ENCODE results near the gene OTC.

Gene OTC

GRCh38 chrX:38352362-38352761 is at the start of gene OTC:
OTC (plus strand) TSS chrX:38352604; CDS start chrX:38352697, 93 bp downstream.
- DNase-seq: no peak

GRCh38 chrX:38304010-38304409 is 48.4 kb upstream of the OTC start:
- no peak for DNase-seq

GRCh38 chrX:38305971-38306370 is 46.4 kb upstream of the OTC start:
- no peak for DNase-seq

- no peak for DNase-seq
Measured at GRCh38 chrX:38311743-38312142, 40.7 kb upstream of the OTC start.

- no peak for DNase-seq
Measured at GRCh38 chrX:38312436-38312835, 40.0 kb upstream of the OTC start.

- no peak for DNase-seq
Measured at GRCh38 chrX:38313190-38313589, 39.2 kb upstream of the OTC start.

GRCh38 chrX:38315186-38315585 is 37.2 kb upstream of the OTC start:
- DNase-seq: no peak

- DNase-seq: no peak
Measured at GRCh38 chrX:38318196-38318595, 34.2 kb upstream of the OTC start.

- DNase-seq: no peak
Measured at GRCh38 chrX:38318606-38319005, 33.8 kb upstream of the OTC start.

- DNase-seq: no peak
Measured at GRCh38 chrX:38320819-38321218, 31.6 kb upstream of the OTC start.

- DNase-seq: no peak
Measured at GRCh38 chrX:38326086-38326485, 26.3 kb upstream of the OTC start.

GRCh38 chrX:38327007-38327774 is 25.2 kb upstream of the OTC start, which contains the start of gene RPGR:
RPGR (minus strand) TSS chrX:38327509; CDS start chrX:38327367, 142 bp downstream.
- DNase-seq: peak; percentile 92

GRCh38 chrX:38327775-38328081 is 24.7 kb upstream of the OTC start:
- DNase-seq: no peak

GRCh38 chrX:38332505-38332904 is 19.9 kb upstream of the OTC start:
- DNase-seq: no peak

GRCh38 chrX:38335382-38335781 is 17.0 kb upstream of the OTC start:
- DNase-seq: peak; percentile 37

- DNase-seq: no peak
Measured at GRCh38 chrX:38336538-38337240, 15.7 kb upstream of the OTC start.

GRCh38 chrX:38341442-38341841 is 11.0 kb upstream of the OTC start:
- DNase-seq: no peak

- no peak for DNase-seq
Measured at GRCh38 chrX:38342853-38343778, 9.3 kb upstream of the OTC start.

- no peak for DNase-seq
Measured at GRCh38 chrX:38346150-38346549, 6.3 kb upstream of the OTC start.

GRCh38 chrX:38347136-38347535 is 5.3 kb upstream of the OTC start:
- no peak for DNase-seq

- DNase-seq: no peak
Measured at GRCh38 chrX:38351346-38351745, 1.1 kb upstream of the OTC start.

GRCh38 chrX:38356401-38356800 is 4.0 kb downstream of the OTC start:
- no peak for DNase-seq
